A549 (cell line): Measurements from ENCODE around the gene VPS29. TPM values are rescaled to one million over a fixed set of nuclear protein-coding genes. Genes with fewer than 3 reads are reported as not detected.

Experiments
- ATAC-seq, 2 experiments: fragments of 200-7000 bp in 1 of 2; fragments of >200 bp in 1 of 2; cut with Nextera tagmentation in 1 of 2; cut with Tn5 transposase in 1 of 2; 3 replicates each; pipeline versions ENCODE4 v1.8.0 to v1.9.1; 2018 to 2020; ENCODE audit warnings: mild to moderate bottlenecking in 1 of 2, moderate library complexity in 1 of 2
- CTCF ChIA-PET: fragments of 300-600 bp; sonication (Branson Sonifier 250); formaldehyde crosslinking; extraction: SDS; loops from one replicate; lab custom pipeline; 2021; ENCODE audit warnings: antibody characterized with exemption, inconsistent platforms; lab: Yijun Ruan, JAX
- POLR2A ChIA-PET: fragments of 350-600 bp; formaldehyde crosslinking; extraction: SDS; loops from one replicate; lab custom pipeline; 2021; ENCODE audit warnings: antibody characterized with exemption, inconsistent platforms; lab: Yijun Ruan, JAX
- DNase-seq, 2 experiments: peaks; one replicate each; pipeline versions ENCODE4 v3.0.0 to v3.0.0-alpha.2; 2011 to 2016; ENCODE audit warnings: low read depth in 1 of 2, low spot score in 1 of 2
- FAIRE-seq: peaks from 2 replicates; lab custom pipeline; 2011; peaks lifted over from hg19 to GRCh38; lab: Jason Lieb, UNC
- H3K27ac ChIP-seq, 2 experiments: fragments of >200 bp; sonication (Bioruptor Twin); formaldehyde crosslinking; 3 replicates each; pipeline ENCODE4 v1.5.1; 2016 to 2017
- H3K4me1 ChIP-seq: fragments of >200 bp; sonication (Bioruptor Twin); formaldehyde crosslinking; 3 replicates; pipeline ENCODE4 v1.6.1; 2016
- H3K4me2 ChIP-seq: fragments of >200 bp; sonication (Bioruptor Twin); formaldehyde crosslinking; 3 replicates; pipeline ENCODE4 v1.6.1; 2016
- H3K4me3 ChIP-seq: fragments of >200 bp; sonication (Bioruptor Twin); formaldehyde crosslinking; 3 replicates; pipeline ENCODE4 v1.5.1; 2016
- H3K9me3 ChIP-seq: fragments of >200 bp; sonication (Bioruptor Twin); formaldehyde crosslinking; 3 replicates; pipeline ENCODE4 v1.6.1; 2016
- CEBPB ChIP-seq, 2 experiments: fragments of >200 bp in 1 of 2; sonication (Bioruptor Twin) in 1 of 2; formaldehyde crosslinking in 1 of 2; IDR thresholded peaks; 2 replicates each; pipeline ENCODE4 v1.6.1; 2012 to 2016
- CHD2 ChIP-seq: fragments of 150-350 bp; IDR thresholded peaks from 2 replicates; pipeline ENCODE4 v1.6.1; 2014; ENCODE audit warnings: low read length; ENCODE audit not compliant: partially characterized antibody
- CTCF ChIP-seq: fragments of >200 bp; sonication (Bioruptor Twin); formaldehyde crosslinking; IDR thresholded peaks from 3 replicates; pipeline ENCODE4 v1.5.1; 2016
- FOSB ChIP-seq: fragments of 250-450 bp; sonication (Bioruptor Pico); IDR thresholded peaks from 2 replicates; pipeline ENCODE4 v1.5.0; 2020; ENCODE audit warnings: mild to moderate bottlenecking, moderate library complexity
- FOSL2 ChIP-seq, 2 experiments: fragments of 450-650 bp in 1 of 2; fragments of >200 bp in 1 of 2; sonication (Bioruptor Twin) in 1 of 2; formaldehyde crosslinking; IDR thresholded peaks; 2 replicates each; pipeline versions ENCODE4 v1.5.0 to v1.6.1; 2016 to 2020; ENCODE audit warnings: mild to moderate bottlenecking in 1 of 2, moderate library complexity in 1 of 2
- GATA3 ChIP-seq: IDR thresholded peaks from 2 replicates; pipeline ENCODE4 v1.6.1; 2012; ENCODE audit warnings: borderline replicate concordance
- HDAC2 ChIP-seq: fragments of 200-600 bp; sonication (generic); IDR thresholded peaks from 2 replicates; pipeline ENCODE4 v1.6.1; 2016
- HOXB13 ChIP-seq: fragments of 250-450 bp; sonication (Bioruptor Pico); IDR thresholded peaks from 2 replicates; pipeline ENCODE4 v1.5.0; 2020; ENCODE audit warnings: low read depth, mild to moderate bottlenecking, moderate library complexity
- JUNB ChIP-seq: fragments of >200 bp; sonication (Bioruptor Twin); formaldehyde crosslinking; IDR thresholded peaks from 2 replicates; pipeline ENCODE4 v1.6.1; 2016
- MAX ChIP-seq: IDR thresholded peaks from 2 replicates; pipeline ENCODE4 v1.6.1; 2012
- MAZ ChIP-seq: fragments of 150-350 bp; IDR thresholded peaks from 2 replicates; pipeline ENCODE4 v1.6.1; 2014; ENCODE audit warnings: antibody characterized with exemption, low read depth, low read length, borderline replicate concordance
- NPAS2 ChIP-seq: fragments of 250-450 bp; sonication (Bioruptor Pico); IDR thresholded peaks from 2 replicates; pipeline ENCODE4 v1.8.0; 2022; ENCODE audit warnings: mild to moderate bottlenecking, moderate library complexity, borderline replicate concordance
- PHF8 ChIP-seq: fragments of 200-600 bp; sonication (generic); IDR thresholded peaks from 2 replicates; pipeline ENCODE4 v1.6.1; 2016; ENCODE audit warnings: low read depth, mild to moderate bottlenecking, antibody characterized with exemption, moderate library complexity, borderline replicate concordance
- POLR2A ChIP-seq: IDR thresholded peaks from 2 replicates; pipeline ENCODE4 v1.6.1; 2012; ENCODE audit warnings: mild to moderate bottlenecking, low read length
- RAD21 ChIP-seq, 2 experiments: fragments of >200 bp in 1 of 2; sonication (Bioruptor Twin) in 1 of 2; formaldehyde crosslinking in 1 of 2; IDR thresholded peaks in 1 of 2; conservative IDR thresholded peaks in 1 of 2; 2 replicates in 1 of 2; 3 replicates in 1 of 2; pipeline ENCODE4 v1.6.1; 2012 to 2018; ENCODE audit warnings: inconsistent platforms in 1 of 2
- RARB ChIP-seq: fragments of 250-450 bp; sonication (Bioruptor Pico); IDR thresholded peaks from 2 replicates; pipeline ENCODE4 v1.8.0; 2021; ENCODE audit warnings: mild to moderate bottlenecking, moderate library complexity
- RCOR1 ChIP-seq: fragments of 150-350 bp; IDR thresholded peaks from 2 replicates; pipeline ENCODE4 v1.6.1; 2014; ENCODE audit warnings: antibody characterized with exemption, low read length, low read depth
- RNF2 ChIP-seq: fragments of 200-600 bp; sonication (generic); IDR thresholded peaks from 2 replicates; pipeline ENCODE4 v1.6.1; 2016; ENCODE audit warnings: low read depth, mild to moderate bottlenecking, antibody characterized with exemption, moderate library complexity, borderline replicate concordance
- TFCP2L1 ChIP-seq: fragments of 250-450 bp; sonication (Bioruptor Pico); IDR thresholded peaks from 2 replicates; pipeline ENCODE4 v1.5.0; 2021; ENCODE audit warnings: mild to moderate bottlenecking
- TP53 ChIP-seq: fragments of 250-450 bp; sonication (Bioruptor Pico); IDR thresholded peaks from 2 replicates; pipeline ENCODE4 v1.5.0; 2021; ENCODE audit warnings: mild to moderate bottlenecking, moderate library complexity
- USF2 ChIP-seq: fragments of 450-650 bp; IDR thresholded peaks from 2 replicates; pipeline ENCODE4 v1.6.1; 2014; ENCODE audit warnings: antibody characterized with exemption
- ZSCAN20 ChIP-seq: fragments of 250-450 bp; sonication (Bioruptor Pico); IDR thresholded peaks from 2 replicates; pipeline ENCODE4 v1.8.0; 2022; ENCODE audit warnings: mild to moderate bottlenecking, moderate library complexity
- WGBS: methylation state at CpG from one replicate; pipeline ENCODE4 v1.1.6; 2017; ENCODE audit errors: missing lambda C conversion rate; 5-methylcytosine and 5-hydroxymethylcytosine counted together
- polyA plus RNA-seq, 4 experiments: library from polyadenylated mRNA; depleted of rRNA in 3 of 4; stranded (reverse); fragments of >200 nt; fragmentation: RNase III in 1 of 4; extraction: RNeasy Plus Mini Kit Qiagen cat#74134 plus additional on column Dnase treatment in 1 of 4; gene quantifications; 2 replicates in 3 of 4; 3 replicates in 1 of 4; pipeline ENCODE4 v1.2.3, GENCODE V29; 2011 to 2017

The VPS29 gene
- polyA plus RNA-seq, 2 of the 4 experiments (the other 2 are of a cell fraction) = 183 to 230 TPM

- Histone ChIP-seq H3K9me3 (no peaks in the 10 kb centered on the region), H3K4me3 (no peak overlapping the region), H3K4me1 (peaks cover 24% of the 10 kb centered on the region), H3K4me2 (no peak overlapping the region), H3K27ac (no peak overlapping the region)
- no peak for DNase-seq
- no peak for ATAC-seq
- TF ChIP-seq MAZ (no peak), CEBPB (IDR thresholded peaks at IDR 0.05) (no peak), MAX (no peak), HDAC2 (no peak)
- no peak for FAIRE-seq
- 88% methylated on average over 2 of the region's 2 CpGs for WGBS
- POLR2A ChIA-PET = no interaction called here
- CTCF ChIA-PET = interaction anchor here (0.6 to 10.7 kb wide), 10 partner anchors 10 to 834 kb away, joined by 3 to 138 read pairs (median 5); partner anchors contain the start of gene ARPC3
Measured at GRCh38 chr12:110549716-110550115, 47.8 kb upstream of the VPS29 start.

- WGBS = 90% methylated on average over 7 of the region's 7 CpGs
- DNase-seq = no peak
- POLR2A ChIA-PET = no interaction called here
Measured at GRCh38 chr12:110548678-110549077, 46.8 kb upstream of the VPS29 start.

GRCh38 chr12:110547090-110547489 lies 45.2 kb upstream of the VPS29 start:
- POLR2A ChIA-PET = no interaction called here

More at GRCh38 chr12:110548678-110549077, 46.8 kb upstream of the VPS29 start:
- CTCF ChIA-PET = interaction anchor here (1.0 to 10.7 kb wide), 6 partner anchors 9 to 52 kb away, joined by 3 to 138 read pairs (median 5); no protein-coding TSS in a partner anchor
- FAIRE-seq (no peak), ATAC-seq (no peak)
- Histone ChIP-seq H3K4me2 (no peak overlapping the region), H3K4me3 (no peak overlapping the region)
- TF ChIP-seq PHF8 = no peak
- TF ChIP-seq, all 56 proteins: peak for 0
- H3K27ac ChIP-seq = no peak overlapping the region
- peaks cover 24% of the 10 kb centered on the region for H3K4me1 ChIP-seq
- no peaks in the 10 kb centered on the region for H3K9me3 ChIP-seq

More at GRCh38 chr12:110547090-110547489, 45.2 kb upstream of the VPS29 start:
- no peak for ATAC-seq
- TF ChIP-seq ZSCAN20 (no peak), RNF2 (no peak), HOXB13 (CRISPR knock-in tag) (no peak), TFCP2L1 (CRISPR knock-in tag) (no peak), NPAS2 (no peak), RCOR1 (no peak), TP53 (no peak), RAD21 (conservative IDR thresholded peaks at IDR 0.05 in 1 of 2, IDR thresholded peaks at IDR 0.05 in 1 of 2) (no peak), USF2 (no peak), FOSB (CRISPR knock-in tag) (no peak), CHD2 (no peak), CEBPB (IDR thresholded peaks at IDR 0.05) (no peak), JUNB (no peak), FOSL2 (IDR thresholded peaks at IDR 0.05) (no peak), FOSL2 (CRISPR knock-in tag; IDR thresholded peaks at IDR 0.05) (no peak), RARB (CRISPR knock-in tag) (no peak), POLR2A (no peak), GATA3 (no peak), CTCF (no peak)
- DNase-seq = no peak
- 83% methylated on average over 2 of the region's 2 CpGs for WGBS
- Histone ChIP-seq H3K9me3 (no peaks in the 10 kb centered on the region), H3K4me3 (no peak overlapping the region), H3K4me2 (peak overlapping the region; percentile 36; the same call in 2 of the 3 replicates), H3K4me1 (peaks cover 24% of the 10 kb centered on the region), H3K27ac (peak overlapping the region in 1 of 2 experiments; percentile 26; a peak in 1 of 6 replicates)
- no peak for FAIRE-seq
- CTCF ChIA-PET = interaction anchor here (0.6 to 10.7 kb wide), 5 partner anchors 15 to 151 kb away, joined by 3 to 138 read pairs (median 3); no protein-coding TSS in a partner anchor
